ENCODE measurements around the gene PTH2.

PTH2 gene

GRCh38 chr19:49403404-49404187 is 19.6 kb downstream of the PTH2 start:
- H3K36me3 ChIP-seq: no peaks in the 10 kb centered on the region
- no peaks in the 10 kb centered on the region for H3K9me3 ChIP-seq
- no peak overlapping the region for H3K4me3 ChIP-seq (ENCODE audit: low read depth in 1 of 2, low read length in 1 of 2)
- no peak overlapping the region for H3K27ac ChIP-seq
- no peak for TF ChIP-seq CTCF (IDR thresholded peaks at IDR 0.05)
- H3K4me1 ChIP-seq (ENCODE audit: control insufficient read depth in 1 of 2, insufficient read depth in 1 of 2, low read depth in 1 of 2, low read length in 1 of 2): no peaks in the 10 kb centered on the region
- H3K27me3 ChIP-seq: no peaks in the 10 kb centered on the region

GRCh38 chr19:49400029-49400428 is 23.2 kb downstream of the PTH2 start:
- H3K4me3 ChIP-seq (ENCODE audit: low read depth in 1 of 2, low read length in 1 of 2): no peak overlapping the region
- TF ChIP-seq CTCF (IDR thresholded peaks at IDR 0.05): no peak
- no peaks in the 10 kb centered on the region for H3K27me3 ChIP-seq
- H3K27ac ChIP-seq: no peak overlapping the region
- H3K4me1 ChIP-seq (ENCODE audit: control insufficient read depth in 1 of 2, insufficient read depth in 1 of 2, low read depth in 1 of 2, low read length in 1 of 2): no peaks in the 10 kb centered on the region
- no peaks in the 10 kb centered on the region for H3K36me3 ChIP-seq
- H3K9me3 ChIP-seq: no peaks in the 10 kb centered on the region

- TF ChIP-seq CTCF (IDR thresholded peaks at IDR 0.05): no peak
- Histone ChIP-seq H3K36me3 (no peaks in the 10 kb centered on the region), H3K4me3 (ENCODE audit: low read depth in 1 of 2, low read length in 1 of 2) (no peak overlapping the region), H3K27ac (no peak overlapping the region), H3K4me1 (ENCODE audit: control insufficient read depth in 1 of 2, insufficient read depth in 1 of 2, low read depth in 1 of 2, low read length in 1 of 2) (no peaks in the 10 kb centered on the region), H3K9me3 (no peaks in the 10 kb centered on the region), H3K27me3 (peaks cover 6% of the 10 kb centered on the region)
These were observed 24.3 kb downstream of the PTH2 start for GRCh38 chr19:49398931-49399330.

GRCh38 chr19:49398001-49398615 is 25.1 kb downstream of the PTH2 start:
- Histone ChIP-seq H3K27ac (no peak overlapping the region), H3K36me3 (no peaks in the 10 kb centered on the region), H3K9me3 (no peaks in the 10 kb centered on the region), H3K27me3 (peaks cover 13% of the 10 kb centered on the region), H3K4me3 (ENCODE audit: low read depth in 1 of 2, low read length in 1 of 2) (no peak overlapping the region), H3K4me1 (ENCODE audit: control insufficient read depth in 1 of 2, insufficient read depth in 1 of 2, low read depth in 1 of 2, low read length in 1 of 2) (no peaks in the 10 kb centered on the region)
- no peak for TF ChIP-seq CTCF (IDR thresholded peaks at IDR 0.05)

- Histone ChIP-seq H3K36me3 (no peaks in the 10 kb centered on the region), H3K27ac (no peak overlapping the region), H3K27me3 (peaks cover 23% of the 10 kb centered on the region), H3K4me3 (ENCODE audit: low read depth in 1 of 2, low read length in 1 of 2) (no peak overlapping the region), H3K4me1 (ENCODE audit: control insufficient read depth in 1 of 2, insufficient read depth in 1 of 2, low read depth in 1 of 2, low read length in 1 of 2) (no peaks in the 10 kb centered on the region), H3K9me3 (no peaks in the 10 kb centered on the region)
- TF ChIP-seq CTCF (IDR thresholded peaks at IDR 0.05): no peak
These were observed 26.3 kb downstream of the PTH2 start for GRCh38 chr19:49396738-49397505.

All from neutrophil (primary cell).